CD4-positive, alpha-beta memory T cell (primary cell): ENCODE data around the gene HSP90AB1. TPM values are rescaled to one million over a fixed set of nuclear protein-coding genes. Genes with fewer than 3 reads are reported as not detected.

Source experiments
- CTCF ChIA-PET: fragments of 350-600 bp; sonication (Branson Sonifier 250); formaldehyde crosslinking; loops from one replicate; lab custom pipeline; 2021; ENCODE audit warnings: inconsistent platforms; ENCODE audit not compliant: partially characterized antibody; lab: Charles Lee
- POLR2A ChIA-PET: fragments of 350-600 bp; sonication (Branson Sonifier 250); formaldehyde crosslinking; loops from one replicate; lab custom pipeline; 2021; ENCODE audit not compliant: partially characterized antibody; lab: Charles Lee
- DNase-seq, 5 donors: peaks; one replicate each; pipeline versions ENCODE4 v3.0.0 to v3.0.0-alpha.2; 2020 to 2022; ENCODE audit warnings: mixed read lengths in 1 of 5
- H3K27ac ChIP-seq: one replicate; pipeline ENCODE4 v1.7.0; 2013; ENCODE audit warnings: low read depth, low read length
- H3K27me3 ChIP-seq: 2 replicates; pipeline ENCODE4 v1.7.0; 2013; ENCODE audit warnings: mild to moderate bottlenecking, low read length, moderate library complexity; ENCODE audit not compliant: insufficient read depth
- H3K36me3 ChIP-seq: 2 replicates; pipeline ENCODE4 v1.7.0; 2013; ENCODE audit warnings: mild to moderate bottlenecking, low read length, moderate library complexity; ENCODE audit not compliant: insufficient read depth
- H3K4me1 ChIP-seq: 2 replicates; pipeline ENCODE4 v1.7.0; 2013; ENCODE audit warnings: mild to moderate bottlenecking, low read length, moderate library complexity; ENCODE audit not compliant: insufficient read depth
- H3K4me3 ChIP-seq, 2 donors: one replicate each; pipeline ENCODE4 v1.7.0; 2013; ENCODE audit warnings: low read length in 2 of 2, mild to moderate bottlenecking in 1 of 2
- H3K9me3 ChIP-seq, 2 donors: one replicate each; pipeline ENCODE4 v1.7.0; 2013; ENCODE audit warnings: low read length in 2 of 2, control low read depth in 1 of 2; ENCODE audit not compliant: control insufficient read depth in 1 of 2
- H3K27ac Mint-ChIP-seq, 7 donors: one replicate each; pipeline ENCODE4 v1.8.0; 2020 to 2021; ENCODE audit warnings: mixed read lengths in 7 of 7, mild to moderate bottlenecking in 6 of 7, inconsistent platforms in 3 of 7, moderate library complexity in 3 of 7
- H3K27me3 Mint-ChIP-seq, 2 donors: one replicate each; pipeline ENCODE4 v1.8.0; 2020 to 2021; ENCODE audit warnings: mixed read lengths in 2 of 2
- H3K36me3 Mint-ChIP-seq, 2 donors: one replicate each; pipeline ENCODE4 v1.8.0; 2020 to 2021; ENCODE audit warnings: mixed read lengths in 2 of 2, inconsistent platforms in 1 of 2, mild to moderate bottlenecking in 1 of 2
- H3K4me1 Mint-ChIP-seq, 4 donors: one replicate each; pipeline ENCODE4 v1.8.0; 2020 to 2021; ENCODE audit warnings: mixed read lengths in 4 of 4, mild to moderate bottlenecking in 1 of 4
- H3K4me3 Mint-ChIP-seq, 8 donors: one replicate each; pipeline ENCODE4 v1.8.0; 2020 to 2021; ENCODE audit warnings: mixed read lengths in 8 of 8, mild to moderate bottlenecking in 7 of 8, moderate library complexity in 6 of 8, inconsistent platforms in 3 of 8
- H3K9me3 Mint-ChIP-seq, 8 donors: one replicate each; pipeline ENCODE4 v1.8.0; 2020 to 2021; ENCODE audit warnings: mixed read lengths in 8 of 8, mild to moderate bottlenecking in 5 of 8, inconsistent platforms in 3 of 8, moderate library complexity in 1 of 8
- intact Hi-C: fragments of 100-400 bp; cut with micrococcal nuclease; formaldehyde crosslinking; loops from one replicate; pipeline ENCODE4 v1.15.1; 2023
- polyA plus RNA-seq, 2 donors: library from polyadenylated mRNA; unstranded; fragments of 300-500 nt; fragmentation: Illumina TruSeq; gene quantifications; one replicate each; pipeline ENCODE4 v1.2.3, GENCODE V29; 2021
- total RNA-seq, 2 experiments: library from RNA; stranded (reverse); gene quantifications; one replicate each; pipeline ENCODE4 v1.2.3, GENCODE V29; 2021

HSP90AB1 gene
- total and polyA plus RNA-seq, 4 experiments from 2014 or later, result 303 to 432 (median 354) TPM

DNA sequence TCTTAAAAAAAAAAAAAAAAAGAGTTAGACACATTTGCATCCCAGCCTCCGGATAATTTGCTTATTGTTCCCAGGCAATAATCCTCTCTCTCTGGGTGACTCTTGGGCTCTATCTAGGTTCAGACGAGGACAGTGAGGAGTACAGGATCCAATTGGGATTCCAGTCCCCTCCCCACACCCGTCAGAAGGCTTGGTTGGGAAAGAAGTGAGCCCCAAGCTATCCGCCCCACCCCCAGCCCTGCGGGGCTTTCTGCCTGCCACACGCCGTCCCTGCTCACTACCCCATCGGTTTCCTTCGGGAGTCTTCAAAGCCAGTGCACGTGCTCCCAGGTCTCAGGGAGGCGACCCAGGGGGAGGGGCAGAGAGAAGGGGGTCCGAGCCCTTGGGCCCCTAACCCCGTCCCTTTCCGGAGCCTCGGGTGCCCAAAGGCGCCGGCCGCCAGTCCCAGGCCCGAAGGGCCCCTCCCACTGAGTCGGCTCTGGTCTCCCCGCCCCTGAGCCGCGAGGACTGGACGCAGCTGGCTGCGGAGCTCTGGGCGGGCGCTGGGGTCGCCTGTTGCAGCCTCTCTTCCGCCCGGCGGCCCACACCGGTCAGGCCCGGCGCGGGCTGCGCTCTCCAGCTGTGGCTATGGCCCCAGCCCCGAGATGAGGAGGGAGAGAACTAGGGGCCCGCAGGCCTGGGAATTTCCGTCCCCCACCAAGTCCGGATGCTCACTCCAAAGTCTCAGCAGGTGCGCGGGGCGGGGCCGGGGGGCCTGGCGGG lies 27.7 kb upstream of the HSP90AB1 start:
- CTCF ChIA-PET, result interaction anchor here (0.6 to 1.0 kb wide), 2 partner anchors 48 to 119 kb away, joined by 3 read pairs; no protein-coding TSS in a partner anchor
- Histone ChIP-seq H3K9me3 (no peaks in the 10 kb centered on the region), H3K4me1 (peaks cover 25% of the 10 kb centered on the region), H3K27me3 (no peaks in the 10 kb centered on the region), H3K36me3 (no peaks in the 10 kb centered on the region), H3K27ac (no peak overlapping the region), H3K4me3 (no peak overlapping the region)
- DNase-seq, result peak in 2 of 5 donors; percentile 11 to 41
- H3K27ac Mint-ChIP-seq, result peak overlapping the region in 1 of 7 donors; percentile 41
- intact Hi-C loops, result no loop called here
- H3K27me3 Mint-ChIP-seq, result peaks cover 2 to 7% of the 10 kb centered on the region in 2 donors
- H3K36me3 Mint-ChIP-seq, result no peaks in the 10 kb centered on the region
- peak overlapping the region in 6 of 8 donors; percentile 21 to 66 (median 46) for H3K4me3 Mint-ChIP-seq
- POLR2A ChIA-PET, result interaction anchor here (2.5 kb wide), 1 partner anchor 27 kb away, joined by 12 read pairs; the partner anchor contains the start of gene HSP90AB1
- H3K9me3 Mint-ChIP-seq, result no peaks in the 10 kb centered on the region
- H3K4me1 Mint-ChIP-seq, result peaks cover 7 to 28% (median 17%) of the 10 kb centered on the region in 4 donors

DNA sequence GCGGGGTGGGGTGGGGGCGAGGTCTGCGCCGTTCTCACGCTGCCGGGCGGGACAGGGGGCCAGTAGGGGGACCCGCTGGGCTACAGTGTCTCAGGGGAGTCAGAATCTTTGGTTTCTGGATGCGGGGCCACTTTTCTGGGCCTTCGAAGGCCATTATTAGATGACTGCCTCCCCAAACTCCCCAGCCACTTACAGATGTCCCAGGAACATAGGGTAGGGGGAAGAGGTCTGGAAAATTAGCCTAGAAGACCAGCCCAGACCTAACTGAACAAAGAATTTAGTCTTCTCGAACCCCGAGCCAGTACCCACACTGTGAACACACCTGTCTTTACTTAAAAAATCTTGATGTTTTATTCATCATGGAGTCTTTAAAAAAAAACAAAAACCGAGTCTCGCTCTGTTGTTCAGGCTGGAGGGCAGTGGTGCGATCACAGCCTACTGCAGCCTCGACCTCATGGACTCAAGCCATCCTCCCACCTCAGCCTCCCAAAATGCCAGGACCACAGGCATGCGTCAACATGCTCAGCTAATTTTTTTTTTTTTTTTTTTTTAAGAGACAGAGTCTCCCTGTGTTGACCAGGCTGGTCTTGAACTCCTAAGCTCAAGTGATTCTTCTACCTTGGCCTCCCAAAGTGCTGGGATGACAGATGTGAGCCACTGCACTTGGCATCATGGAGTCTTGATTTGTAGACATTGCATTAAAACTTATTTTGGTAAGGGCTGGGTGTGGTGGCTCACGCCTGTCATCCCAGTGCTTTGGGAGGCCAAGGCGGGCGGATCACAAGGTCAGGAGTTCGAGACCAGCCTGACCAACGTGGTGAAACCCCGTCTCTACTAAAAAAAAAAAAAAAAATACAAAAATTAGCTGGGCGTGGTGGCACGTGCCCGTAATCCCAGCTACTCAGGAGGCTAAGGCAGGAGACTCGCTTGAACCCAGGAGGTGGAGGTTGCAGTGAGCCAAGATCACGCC lies 26.8 kb upstream of the HSP90AB1 start:
- H3K27me3 ChIP-seq, result no peaks in the 10 kb centered on the region
- H3K9me3 Mint-ChIP-seq, result no peaks in the 10 kb centered on the region
- peaks cover 7 to 36% (median 21%) of the 10 kb centered on the region in 4 donors for H3K4me1 Mint-ChIP-seq
- H3K4me3 ChIP-seq, result no peak overlapping the region
- CTCF ChIA-PET, result interaction anchor here (0.7 to 6.8 kb wide), 6 partner anchors 10 to 233 kb away, joined by 3 to 84 read pairs (median 6); partner anchors contain the start of gene HSP90AB1
- no peaks in the 10 kb centered on the region for H3K9me3 ChIP-seq
- no peaks in the 10 kb centered on the region for H3K36me3 Mint-ChIP-seq
- peak overlapping the region in 3 of 8 donors; percentile 29 to 50 (median 35) for H3K4me3 Mint-ChIP-seq
- H3K27ac ChIP-seq, result no peak overlapping the region
- peaks cover 29% of the 10 kb centered on the region for H3K4me1 ChIP-seq
- no peak overlapping the region for H3K27ac Mint-ChIP-seq
- DNase-seq, result no peak
- POLR2A ChIA-PET, result interaction anchor here (2.5 kb wide), 1 partner anchor 26 kb away, joined by 12 read pairs; the partner anchor contains the start of gene HSP90AB1
- no peaks in the 10 kb centered on the region for H3K36me3 ChIP-seq
- peaks cover 2 to 7% of the 10 kb centered on the region in 2 donors for H3K27me3 Mint-ChIP-seq
- intact Hi-C loops, result no loop called here

DNA sequence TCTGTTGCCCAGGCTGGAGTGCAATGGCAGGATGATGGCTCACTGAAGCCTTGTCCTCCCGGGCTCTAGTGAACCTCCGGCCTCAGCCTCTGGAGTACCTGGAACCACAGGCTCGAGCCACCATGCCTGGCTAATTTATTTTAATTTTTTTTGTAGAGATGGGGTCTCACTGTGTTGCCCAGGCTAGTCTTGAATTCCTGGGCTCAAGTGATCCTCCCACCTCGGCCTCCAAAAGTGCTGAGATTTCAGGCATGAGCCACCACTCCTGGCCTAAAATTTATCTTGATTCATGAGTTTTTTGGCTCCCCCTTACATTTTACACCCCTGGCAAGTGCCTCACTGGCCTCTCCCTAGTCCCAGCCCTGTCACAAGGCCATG lies 26.0 kb upstream of the HSP90AB1 start:
- no peaks in the 10 kb centered on the region for H3K9me3 ChIP-seq
- Mint-ChIP-seq H3K9me3 (no peaks in the 10 kb centered on the region), H3K4me3 (peak overlapping the region in 1 of 8 donors; percentile 68), H3K27me3 (peaks cover 2 to 7% of the 10 kb centered on the region in 2 donors), H3K4me1 (peaks cover 7 to 36% (median 21%) of the 10 kb centered on the region in 4 donors), H3K27ac (peak overlapping the region in 2 of 7 donors; percentile 38 to 65), H3K36me3 (no peaks in the 10 kb centered on the region)
- no peaks in the 10 kb centered on the region for H3K27me3 ChIP-seq
- peaks cover 29% of the 10 kb centered on the region for H3K4me1 ChIP-seq
- POLR2A ChIA-PET, result interaction anchor here (1.2 to 5.3 kb wide), 2 partner anchors 26 to 36 kb away, joined by 5 to 72 read pairs; partner anchors contain the start of genes HSP90AB1 and SLC35B2
- CTCF ChIA-PET, result interaction anchor here (0.8 to 6.8 kb wide), 13 partner anchors 9 to 232 kb away, joined by 3 to 84 read pairs (median 3); partner anchors contain the start of gene HSP90AB1
- no peak overlapping the region for H3K4me3 ChIP-seq
- no peaks in the 10 kb centered on the region for H3K36me3 ChIP-seq
- intact Hi-C loops, result loop anchor here (1.0 kb wide), 2 partner anchors 44 to 117 kb away; partner anchors contain the start of gene NFKBIE
- no peak for DNase-seq
- no peak overlapping the region for H3K27ac ChIP-seq

DNA sequence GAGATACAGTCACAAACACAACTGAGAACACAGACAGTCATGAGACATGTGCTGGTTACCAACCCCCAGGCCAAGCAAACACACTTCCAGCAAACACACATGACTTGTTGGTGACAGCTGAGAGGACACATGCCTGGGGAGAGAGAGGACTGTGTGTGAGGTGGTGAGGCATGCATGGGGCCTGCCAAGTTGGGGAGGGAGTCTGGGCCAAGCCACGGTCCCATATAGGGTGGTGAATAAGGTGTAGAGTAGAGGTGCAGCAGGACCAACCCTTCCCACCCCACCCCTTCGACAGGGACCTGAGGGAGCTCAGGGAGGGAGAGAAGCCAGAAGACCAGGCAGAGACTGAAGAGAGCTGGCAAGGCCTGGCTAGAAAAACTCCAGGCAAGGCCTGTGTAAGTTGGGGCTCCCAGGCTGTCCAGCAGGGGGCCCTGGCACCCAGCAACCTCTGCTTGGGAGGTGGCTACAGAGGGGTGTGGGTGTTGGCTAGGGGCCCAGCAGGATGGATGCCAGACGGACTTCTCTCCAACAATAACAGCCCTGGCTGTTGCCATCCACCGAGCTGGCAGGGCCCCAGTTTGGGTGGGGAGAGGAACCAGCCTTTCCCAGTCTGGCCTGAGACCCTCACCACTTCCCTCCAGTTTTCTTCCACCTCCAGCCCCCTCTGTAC lies 25.5 kb upstream of the HSP90AB1 start:
- peaks cover 2 to 7% of the 10 kb centered on the region in 2 donors for H3K27me3 Mint-ChIP-seq
- Histone ChIP-seq H3K4me3 (no peak overlapping the region), H3K4me1 (peaks cover 29% of the 10 kb centered on the region), H3K36me3 (no peaks in the 10 kb centered on the region), H3K27ac (no peak overlapping the region), H3K27me3 (no peaks in the 10 kb centered on the region), H3K9me3 (no peaks in the 10 kb centered on the region)
- ChIA-PET CTCF (interaction anchor here (0.6 to 6.8 kb wide), 16 partner anchors 8 to 654 kb away, joined by 3 to 84 read pairs (median 3); partner anchors contain the start of gene HSP90AB1), POLR2A (interaction anchor here (1.2 to 5.3 kb wide), 3 partner anchors 21 to 36 kb away, joined by 5 to 72 read pairs (median 9); partner anchors contain the start of genes HSP90AB1 and SLC35B2)
- intact Hi-C loops, result loop anchor here (1.0 kb wide), 2 partner anchors 44 to 117 kb away; partner anchors contain the start of gene NFKBIE
- H3K9me3 Mint-ChIP-seq, result no peaks in the 10 kb centered on the region
- H3K27ac Mint-ChIP-seq, result peak overlapping the region in 4 of 7 donors; percentile 44 to 72 (median 56)
- peak overlapping the region in 4 of 8 donors; percentile 15 to 68 (median 29) for H3K4me3 Mint-ChIP-seq
- DNase-seq, result peak; percentile 72 to 80 (median 74)
- no peaks in the 10 kb centered on the region for H3K36me3 Mint-ChIP-seq
- peaks cover 7 to 36% (median 21%) of the 10 kb centered on the region in 4 donors for H3K4me1 Mint-ChIP-seq

DNA sequence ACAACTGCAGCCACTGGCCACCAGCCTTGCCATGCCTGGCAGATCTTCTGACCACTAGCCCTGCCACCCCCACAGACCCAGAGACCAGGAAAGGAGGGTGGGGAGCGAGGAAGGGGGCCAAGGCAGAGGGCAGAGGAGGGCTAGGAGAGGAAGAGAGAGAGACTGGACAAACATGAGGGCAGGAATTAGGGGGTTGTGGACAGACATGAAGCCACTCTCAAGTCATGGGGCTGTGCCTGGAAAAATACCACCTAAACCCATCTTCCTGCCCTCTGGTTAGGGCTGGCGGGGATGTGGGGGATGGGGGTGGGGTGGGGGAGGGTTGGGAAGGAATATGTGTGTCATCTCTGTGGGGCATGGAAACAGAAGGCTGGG lies 25.0 kb upstream of the HSP90AB1 start:
- no peak overlapping the region for H3K27ac ChIP-seq
- peak overlapping the region in 3 of 8 donors; percentile 29 to 68 (median 29) for H3K4me3 Mint-ChIP-seq
- H3K36me3 ChIP-seq, result no peaks in the 10 kb centered on the region
- POLR2A ChIA-PET, result interaction anchor here (1.2 to 5.3 kb wide), 3 partner anchors 20 to 35 kb away, joined by 5 to 72 read pairs (median 9); partner anchors contain the start of genes HSP90AB1 and SLC35B2
- intact Hi-C loops, result loop anchor here (1.0 to 2.0 kb wide), 3 partner anchors 35 to 116 kb away; partner anchors contain the start of genes NFKBIE and SLC35B2
- peaks cover 29% of the 10 kb centered on the region for H3K4me1 ChIP-seq
- H3K36me3 Mint-ChIP-seq, result no peaks in the 10 kb centered on the region
- peaks cover 2 to 7% of the 10 kb centered on the region in 2 donors for H3K27me3 Mint-ChIP-seq
- peak overlapping the region in 2 of 7 donors; percentile 44 to 72 for H3K27ac Mint-ChIP-seq
- H3K9me3 ChIP-seq, result no peaks in the 10 kb centered on the region
- no peaks in the 10 kb centered on the region for H3K27me3 ChIP-seq
- H3K4me1 Mint-ChIP-seq, result peaks cover 7 to 36% (median 21%) of the 10 kb centered on the region in 4 donors
- no peak overlapping the region for H3K4me3 ChIP-seq
- CTCF ChIA-PET, result interaction anchor here (0.6 to 6.8 kb wide), 19 partner anchors 10 to 759 kb away, joined by 3 to 84 read pairs (median 3); partner anchors contain the start of gene HSP90AB1
- no peaks in the 10 kb centered on the region for H3K9me3 Mint-ChIP-seq
- no peak for DNase-seq
